UCSD-AML1 (cell line): ENCODE measurements around the gene C13orf42.

ENCODE experiments used
- DNase-seq: peaks from one replicate; lab custom pipeline; 2025; ENCODE audit not compliant: unreplicated experiment; lab: John Stamatoyannopoulos, UW

C13orf42 gene

GRCh38 chr13:51035978-51036377, 75.1 kb downstream of the C13orf42 start:
- no peak for DNase-seq

GRCh38 chr13:51035469-51035868, 75.6 kb downstream of the C13orf42 start:
- no peak for DNase-seq

DNA sequence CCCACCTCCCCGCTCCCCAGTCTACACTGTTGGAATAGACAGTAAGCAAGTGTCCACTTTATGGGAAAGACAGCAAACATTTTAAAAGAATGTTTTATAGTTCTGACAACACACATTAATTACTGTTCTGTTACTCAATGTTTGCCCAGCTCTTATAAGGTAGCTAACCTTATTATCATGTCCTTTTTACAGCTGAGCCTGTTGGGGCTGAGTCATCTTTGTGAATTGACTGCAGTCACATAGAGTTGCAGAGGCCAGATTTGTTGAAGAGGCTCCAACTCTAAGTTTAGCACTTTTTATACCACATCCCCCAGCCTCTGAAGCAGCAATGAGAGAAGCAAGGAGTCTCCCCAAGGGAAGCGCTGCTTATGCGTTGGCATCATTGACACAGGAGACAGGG, 76.2 kb downstream of the C13orf42 start:
- DNase-seq, result no peak

DNA sequence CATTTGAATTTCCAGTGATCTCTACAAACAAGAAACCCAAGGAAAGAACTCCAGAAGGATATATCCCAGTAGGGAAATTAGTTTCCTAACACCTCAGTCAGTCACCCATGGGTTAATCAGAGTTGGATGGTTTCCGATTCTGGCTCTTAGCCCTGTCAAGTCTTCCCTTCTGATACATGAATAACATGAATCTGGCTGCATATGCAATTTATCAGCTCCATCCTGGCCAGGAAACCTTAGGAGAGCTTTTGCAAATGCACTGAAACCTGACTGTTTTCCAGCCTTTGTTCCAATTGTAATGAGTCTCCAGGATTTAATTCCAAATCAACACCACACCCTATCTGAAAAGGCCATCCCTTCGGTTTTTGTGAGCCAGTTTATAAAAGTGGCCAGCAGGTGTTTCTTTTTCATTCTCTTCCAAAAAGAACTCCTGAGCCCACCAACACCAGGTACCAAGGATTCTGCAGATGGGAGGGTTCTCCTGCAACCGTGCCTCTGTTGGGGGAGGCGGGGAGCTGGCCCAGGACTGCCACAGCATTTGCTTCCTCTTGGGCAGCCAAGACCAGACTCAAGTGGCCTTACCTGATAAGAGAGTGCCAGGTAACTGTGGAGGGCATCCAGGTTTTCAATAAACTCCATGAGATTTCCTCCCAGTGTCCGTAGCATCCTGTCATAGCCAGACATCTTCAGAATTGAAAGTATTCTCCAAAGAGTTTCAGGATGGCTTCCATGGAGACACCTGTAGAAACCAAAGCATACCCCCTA, 77.5 kb downstream of the C13orf42 start:
- no peak for DNase-seq

DNA sequence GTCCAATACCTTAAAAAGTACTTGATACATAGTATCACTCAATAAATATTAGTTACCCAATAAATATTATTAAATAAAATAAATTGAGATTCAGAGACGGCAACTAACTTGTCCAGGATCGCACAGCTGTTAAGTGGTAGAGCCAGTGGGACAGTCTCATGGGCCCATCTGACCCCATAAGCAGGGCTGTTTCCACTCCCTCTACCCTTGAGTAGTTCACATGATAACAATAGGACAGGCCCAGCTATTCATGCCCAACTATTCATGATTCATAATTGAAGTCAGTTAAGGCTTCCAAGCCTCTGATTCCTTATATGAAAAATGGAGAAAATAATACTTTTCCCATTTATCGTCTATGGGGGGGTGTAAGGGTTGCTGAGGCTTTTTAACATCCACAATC, 78.2 kb downstream of the C13orf42 start:
- no peak for DNase-seq
